Muscle of leg (tissue), 11 donors: ENCODE measurements around the gene BTNL2. TPM values are rescaled to one million over a fixed set of nuclear protein-coding genes. Genes with fewer than 3 reads are reported as not detected.
"Not testable (repeated sequence)": the region's sequence is repeated elsewhere in the genome, so short reads cannot be mapped to it uniquely, and the experiment has no call there.

ENCODE experiments used
- DNase-seq: peaks from one replicate; pipeline ENCODE4 v3.0.0; 2013
- H3K27ac ChIP-seq: one replicate; pipeline ENCODE4 v1.5.1; 2013; ENCODE audit warnings: mild to moderate bottlenecking, low read length, control low read depth
- H3K27me3 ChIP-seq: one replicate; pipeline ENCODE4 v1.6.1; 2013; ENCODE audit warnings: low read length; ENCODE audit not compliant: control insufficient read depth, insufficient read depth
- H3K36me3 ChIP-seq: one replicate; pipeline ENCODE4 v1.6.1; 2013; ENCODE audit warnings: low read length; ENCODE audit not compliant: control insufficient read depth, insufficient read depth
- H3K4me1 ChIP-seq: one replicate; pipeline ENCODE4 v1.6.1; 2013; ENCODE audit warnings: low read length; ENCODE audit not compliant: control insufficient read depth, insufficient read depth
- H3K4me3 ChIP-seq: one replicate; pipeline ENCODE4 v1.5.1; 2013; ENCODE audit warnings: low read length, control low read depth
- H3K9me3 ChIP-seq: replicated peaks from 2 replicates; pipeline ENCODE4 v1.6.1; 2013; ENCODE audit warnings: low read depth, low read length; ENCODE audit not compliant: control insufficient read depth
- WGBS: methylation state at CpG from one replicate; pipeline ENCODE4 v1.1.5; 2013; ENCODE audit warnings: missing lambda C conversion rate; ENCODE audit not compliant: insufficient coverage; 5-methylcytosine and 5-hydroxymethylcytosine counted together
- polyA plus RNA-seq, 8 donors: library from polyadenylated mRNA; unstranded; fragments of 120-200 nt; gene quantifications; one replicate each; pipeline versions ENCODE4 v1.2.1 to v1.2.3, GENCODE V29; 2013; ENCODE audit warnings: inconsistent platforms in 1 of 8, low replicate concordance in 1 of 8; ENCODE audit not compliant: insufficient read length in 8 of 8, insufficient read depth in 1 of 8
- total RNA-seq: library from RNA; stranded (reverse); fragments of 120-200 nt; gene quantifications from one replicate; pipeline ENCODE4 v1.2.4, GENCODE V29; 2013

Gene BTNL2
- total and polyA plus RNA-seq, 9 donors, result 0.14 to 0.70 (median 0.42) TPM; not detected in 1

DNA sequence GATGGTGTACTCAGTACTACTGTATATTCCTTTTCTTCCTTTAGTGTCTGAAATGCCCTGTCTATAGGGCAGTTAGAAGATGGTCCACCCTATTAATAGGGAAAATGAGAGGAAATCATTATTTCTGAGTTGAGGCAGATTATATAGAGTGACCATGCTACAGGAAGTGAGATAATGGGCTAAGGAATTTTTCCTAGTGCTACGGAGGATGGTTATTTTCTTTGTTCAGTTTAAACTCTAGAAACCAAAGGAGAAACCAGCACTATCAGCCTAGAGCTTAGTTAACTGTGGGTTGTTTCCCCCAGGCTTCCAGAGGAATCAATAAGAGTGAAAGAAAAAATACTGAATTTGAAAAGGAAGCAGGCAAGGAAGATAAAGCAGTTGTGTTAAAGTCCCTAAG is 35.8 kb downstream of the BTNL2 start:
- Histone ChIP-seq H3K27ac (peak overlapping the region; percentile 13), H3K4me3 (no peak overlapping the region), H3K36me3 (no peaks in the 10 kb centered on the region), H3K4me1 (no peaks in the 10 kb centered on the region), H3K9me3 (no peaks in the 10 kb centered on the region), H3K27me3 (no peaks in the 10 kb centered on the region)
- no peak for DNase-seq
- WGBS, result no CpG with 5 or more reads among the region's 1 CpG

DNA sequence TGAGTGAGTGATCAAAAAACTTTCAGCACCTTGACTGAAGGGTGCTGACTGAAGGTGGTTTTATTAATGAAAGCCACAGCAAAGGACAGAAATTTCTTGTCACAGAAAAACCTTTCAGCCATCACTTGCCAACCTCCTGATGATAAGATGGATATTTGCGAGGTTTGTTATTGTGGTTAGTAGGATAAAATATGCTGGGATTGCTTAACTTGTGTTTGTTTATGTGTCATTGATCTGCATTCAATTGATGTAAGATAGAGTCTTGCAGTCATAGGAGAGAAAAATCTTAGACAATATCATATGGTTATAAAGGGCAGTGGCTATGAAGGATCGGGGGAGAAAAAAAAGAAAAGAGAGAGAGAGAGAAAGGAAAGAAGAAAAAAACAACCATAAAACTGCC is 36.5 kb downstream of the BTNL2 start:
- Histone ChIP-seq H3K9me3 (no peaks in the 10 kb centered on the region), H3K4me1 (no peaks in the 10 kb centered on the region), H3K27ac (no peak overlapping the region), H3K36me3 (no peaks in the 10 kb centered on the region), H3K27me3 (no peaks in the 10 kb centered on the region), H3K4me3 (no peak overlapping the region)
- no peak for DNase-seq
- no CpG with 5 or more reads among the region's 2 CpGs for WGBS

DNA sequence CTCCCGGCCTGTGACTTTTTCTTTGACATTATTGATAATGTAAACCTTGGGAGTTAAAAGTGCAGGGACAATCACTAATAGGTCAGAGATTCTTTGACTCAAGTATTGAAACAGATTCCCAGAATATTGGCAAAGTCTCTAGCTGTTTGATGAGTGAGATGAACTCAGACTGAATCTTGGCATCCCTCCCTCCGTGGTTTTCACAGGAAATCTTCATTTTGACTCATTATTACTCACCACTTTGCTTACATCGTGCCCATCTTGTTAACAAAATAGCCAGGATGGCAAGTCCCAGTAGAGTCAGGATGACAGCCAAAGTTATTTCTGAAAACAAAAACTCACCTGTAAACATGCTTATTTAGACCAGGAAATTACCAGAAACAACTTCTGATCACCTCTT is 37.3 kb downstream of the BTNL2 start:
- no peak for DNase-seq

DNA sequence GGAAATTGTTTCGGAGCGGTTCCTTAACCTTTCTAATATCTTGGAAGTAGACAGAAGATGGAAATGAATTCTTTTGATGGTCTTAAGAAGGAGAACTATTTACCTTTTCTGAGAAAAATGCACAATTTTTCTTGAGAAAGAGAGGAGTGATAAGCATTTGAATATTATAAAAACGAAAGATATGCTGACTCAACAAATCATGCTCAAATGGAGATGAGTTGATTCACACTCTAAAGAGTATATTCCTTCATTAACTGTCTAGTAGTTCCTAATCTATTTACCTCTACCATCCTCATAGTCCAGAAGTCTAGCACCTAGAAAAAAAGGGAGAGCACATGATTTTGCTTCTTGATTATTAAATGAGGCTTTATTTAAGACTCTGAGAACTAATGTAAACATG is 39.3 kb downstream of the BTNL2 start:
- no peak overlapping the region for H3K4me3 ChIP-seq
- no peaks in the 10 kb centered on the region for H3K36me3 ChIP-seq
- H3K4me1 ChIP-seq, result no peaks in the 10 kb centered on the region
- no peaks in the 10 kb centered on the region for H3K9me3 ChIP-seq
- H3K27ac ChIP-seq, result no peak overlapping the region
- no CpG with 5 or more reads among the region's 3 CpGs for WGBS
- H3K27me3 ChIP-seq, result no peaks in the 10 kb centered on the region
- DNase-seq, result no peak

More for the DNA sequence above, 37.3 kb downstream of the BTNL2 start:
- H3K9me3 ChIP-seq, result no peaks in the 10 kb centered on the region
- no peak overlapping the region for H3K4me3 ChIP-seq
- 46% methylated on average over 3 of the region's 3 CpGs for WGBS
- no peaks in the 10 kb centered on the region for H3K27me3 ChIP-seq
- no peak overlapping the region for H3K27ac ChIP-seq
- H3K4me1 ChIP-seq, result no peaks in the 10 kb centered on the region
- H3K36me3 ChIP-seq, result no peaks in the 10 kb centered on the region

DNA sequence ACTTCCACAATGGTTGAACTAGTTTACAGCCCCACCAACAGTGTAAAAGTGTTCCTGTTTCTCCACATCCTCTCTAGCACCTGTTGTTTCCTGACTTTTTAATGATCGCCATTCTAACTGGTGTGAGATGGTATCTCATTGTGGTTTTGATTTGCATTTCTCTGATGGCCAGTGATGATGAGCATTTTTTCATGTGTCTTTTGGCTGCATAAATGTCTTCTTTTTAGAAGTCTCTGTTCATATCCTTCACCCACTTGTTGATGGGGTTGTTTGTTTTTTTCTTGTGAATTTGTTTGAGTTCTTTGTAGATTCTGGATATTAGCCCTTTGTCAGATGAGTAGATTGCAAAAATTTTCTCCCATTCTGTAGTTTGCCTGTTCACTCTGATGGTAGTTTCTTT is 47.8 kb downstream of the BTNL2 start:
- H3K36me3 ChIP-seq, DNase-seq, H3K27me3 ChIP-seq, H3K27ac ChIP-seq, H3K9me3 ChIP-seq, H3K4me1 ChIP-seq, H3K4me3 ChIP-seq: not testable (repeated sequence)
- no CpG with 5 or more reads among the region's 1 CpG for WGBS

DNA sequence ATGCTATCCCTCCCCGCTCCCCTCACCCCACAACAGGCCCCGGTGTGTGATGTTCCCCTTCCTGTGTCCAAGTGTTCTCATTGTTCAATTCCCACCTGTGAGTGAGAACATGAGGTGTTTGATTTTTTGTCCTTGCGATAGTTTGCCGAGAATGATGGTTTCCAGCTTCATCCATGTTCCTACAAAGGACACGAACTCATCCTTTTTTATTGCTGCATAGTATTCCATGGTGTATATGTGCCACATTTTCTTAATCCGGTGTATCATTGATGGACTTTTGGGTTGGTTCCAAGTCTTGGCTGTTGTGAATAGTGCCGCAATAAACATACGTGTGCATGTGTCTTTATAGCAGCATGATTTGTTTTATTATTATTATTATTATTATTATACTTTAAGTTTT is 48.4 kb downstream of the BTNL2 start:
- not testable (repeated sequence) for H3K36me3 ChIP-seq
- no CpG with 5 or more reads among the region's 8 CpGs for WGBS

DNA sequence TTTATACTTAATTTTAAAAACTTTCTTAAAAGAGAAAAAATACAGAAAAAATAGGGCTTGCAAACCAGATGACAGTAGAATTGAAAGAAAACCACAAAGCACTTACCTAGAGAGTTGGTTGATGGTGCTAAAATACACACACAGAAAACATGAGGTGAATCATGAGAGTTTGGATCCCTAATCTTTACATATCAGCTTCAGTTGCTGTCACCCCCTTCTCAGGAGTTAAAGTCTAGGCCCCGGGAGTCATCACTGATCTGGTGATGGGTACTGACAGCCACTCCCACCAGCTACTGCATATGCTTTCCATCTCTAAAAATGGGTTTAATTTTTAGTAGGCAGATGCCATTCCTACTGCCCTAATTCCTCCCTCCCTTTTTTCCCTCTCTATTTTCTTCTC is 52.0 kb downstream of the BTNL2 start:
- WGBS, result no CpG with 5 or more reads among the region's 1 CpG
- DNase-seq, result no peak
- no peak overlapping the region for H3K4me3 ChIP-seq
- H3K27me3 ChIP-seq, result no peaks in the 10 kb centered on the region
- no peaks in the 10 kb centered on the region for H3K9me3 ChIP-seq
- no peaks in the 10 kb centered on the region for H3K36me3 ChIP-seq
- no peak overlapping the region for H3K27ac ChIP-seq
- H3K4me1 ChIP-seq, result no peaks in the 10 kb centered on the region

More for the DNA sequence above, 48.4 kb downstream of the BTNL2 start:
- H3K9me3 ChIP-seq, H3K4me3 ChIP-seq, H3K27ac ChIP-seq, DNase-seq, H3K27me3 ChIP-seq, H3K4me1 ChIP-seq: not testable (repeated sequence)

DNA sequence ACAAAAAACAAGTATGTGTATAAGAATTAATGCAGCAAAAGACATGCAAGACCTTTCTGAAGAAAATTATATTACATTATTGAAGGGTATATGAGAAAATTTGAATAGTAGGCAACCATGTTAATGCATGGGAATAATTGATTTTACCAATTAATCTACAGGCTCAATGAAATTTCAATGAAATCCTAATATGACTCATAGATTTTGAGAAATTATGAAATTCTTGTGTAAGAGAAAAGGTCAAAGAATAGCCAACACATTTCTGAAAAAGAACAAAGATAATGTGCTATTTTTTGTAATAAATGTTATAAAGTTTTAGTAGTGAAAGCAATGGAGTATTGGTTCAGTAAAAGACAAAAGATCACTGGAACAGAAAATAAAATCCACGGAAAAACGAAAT is 53.6 kb downstream of the BTNL2 start:
- no peak for DNase-seq
- no peaks in the 10 kb centered on the region for H3K27me3 ChIP-seq
- H3K9me3 ChIP-seq, result no peaks in the 10 kb centered on the region
- H3K36me3 ChIP-seq, result no peaks in the 10 kb centered on the region
- no peak overlapping the region for H3K4me3 ChIP-seq
- WGBS, result no CpG with 5 or more reads among the region's 2 CpGs
- H3K27ac ChIP-seq, result no peak overlapping the region
- H3K4me1 ChIP-seq, result no peaks in the 10 kb centered on the region

Other genes starting within 250 kb of the BTNL2 start
- gene EGFL8, start 242.6 kb downstream of the BTNL2 start, total RNA-seq, result 28.9 TPM
- gene EGFL8, start 242.6 kb downstream of the BTNL2 start, polyA plus RNA-seq, result 10 to 100 TPM; 22.9 to 43.4 (median 27.7) TPM
- gene AGPAT1, start 231.1 kb downstream of the BTNL2 start, total RNA-seq, result 32.3 TPM
- gene AGPAT1, start 231.1 kb downstream of the BTNL2 start, polyA plus RNA-seq, result 10 to 100 TPM; 55.4 to 71.7 (median 61.8) TPM
- 41.5 TPM for gene RNF5, start 228.8 kb downstream of the BTNL2 start, total RNA-seq
- gene RNF5, start 228.8 kb downstream of the BTNL2 start, polyA plus RNA-seq, result 10 to 100 TPM; 46.9 to 57.5 (median 52.8) TPM
- 3.7 TPM for gene AGER, start 222.9 kb downstream of the BTNL2 start, total RNA-seq
- 10 to 100 TPM in 5 of 8 donors, 1 to 10 TPM in 3; 6.1 to 17.1 (median 10.9) TPM for gene AGER, start 222.9 kb downstream of the BTNL2 start, polyA plus RNA-seq
- gene PBX2, start 217.0 kb downstream of the BTNL2 start, total RNA-seq, result 31.3 TPM
- 100 to 1,000 TPM in 7 of 8 donors, 10 to 100 TPM in 1; 91.7 to 123 (median 113) TPM for gene PBX2, start 217.0 kb downstream of the BTNL2 start, polyA plus RNA-seq
- gene GPSM3, start 214.5 kb downstream of the BTNL2 start, total RNA-seq, result 4.3 TPM
- 1 to 10 TPM; 6.1 to 9.8 (median 7.7) TPM for gene GPSM3, start 214.5 kb downstream of the BTNL2 start, polyA plus RNA-seq
- gene NOTCH4, start 183.1 kb downstream of the BTNL2 start, total RNA-seq, result 14.0 TPM
- 10 to 100 TPM; 15.9 to 30.4 (median 23.2) TPM for gene NOTCH4, start 183.1 kb downstream of the BTNL2 start, polyA plus RNA-seq
- gene TSBP1, start 35.3 kb downstream of the BTNL2 start, total RNA-seq, result not detected
- gene TSBP1, start 35.3 kb downstream of the BTNL2 start, polyA plus RNA-seq, result under 1 TPM in 2 of 8 donors, not detected in 6; 0.07 to 0.09 TPM
- 30.7 TPM for gene HLA-DRA, start 32.7 kb upstream of the BTNL2 start, total RNA-seq
- 10 to 100 TPM; 19.9 to 34.2 (median 26.0) TPM for gene HLA-DRA, start 32.7 kb upstream of the BTNL2 start, polyA plus RNA-seq
- 8.4 TPM for gene HLA-DRB5, start 123.1 kb upstream of the BTNL2 start, total RNA-seq
- 10 to 100 TPM in 2 of 8 donors, 1 to 10 TPM in 6; 2.3 to 15.3 (median 3.9) TPM for gene HLA-DRB5, start 123.1 kb upstream of the BTNL2 start, polyA plus RNA-seq
- gene HLA-DRB1, start 182.7 kb upstream of the BTNL2 start, total RNA-seq, result 16.8 TPM
- gene HLA-DRB1, start 182.7 kb upstream of the BTNL2 start, polyA plus RNA-seq, result 10 to 100 TPM in 4 of 8 donors, 1 to 10 TPM in 4; 4.3 to 16.5 (median 11.0) TPM
- gene HLA-DQA1, start 230.2 kb upstream of the BTNL2 start, total RNA-seq, result 2.6 TPM
- 1 to 10 TPM; 1.5 to 3.3 (median 2.8) TPM for gene HLA-DQA1, start 230.2 kb upstream of the BTNL2 start, polyA plus RNA-seq